H1 (cell line): ENCODE data around the gene PHEX. TPM values are rescaled to one million over a fixed set of nuclear protein-coding genes. Genes with fewer than 3 reads are reported as not detected.

Experiments used
- CHD2 ChIP-seq: IDR thresholded peaks from 2 replicates; pipeline ENCODE4 v1.6.1; 2012; ENCODE audit warnings: low read length, improper control_type of control experiment
- CHD7 ChIP-seq: fragments of 300-600 bp; sonication (generic); IDR thresholded peaks from 2 replicates; pipeline ENCODE4 v1.7.1; 2012; ENCODE audit warnings: low read length, moderate library complexity, mild to moderate bottlenecking, inconsistent platforms; ENCODE audit not compliant: insufficient replicate concordance
- EGR1 ChIP-seq: IDR thresholded peaks from 2 replicates; pipeline ENCODE4 v1.6.1; 2011; ENCODE audit warnings: low read depth, low read length, borderline replicate concordance
- YY1 ChIP-seq: IDR thresholded peaks from 2 replicates; pipeline ENCODE4 v1.6.1; 2011; ENCODE audit warnings: low read depth, mild to moderate bottlenecking, low read length
- polyA plus RNA-seq, 7 experiments: library from polyadenylated mRNA; depleted of rRNA in 3 of 7; stranded (reverse) in 5 of 7; unstranded in 2 of 7; fragments of >200 nt in 5 of 7; fragments of 200-250 nt in 2 of 7; gene quantifications; 1 replicate in 5 of 7; 2 replicates in 1 of 7; 4 replicates in 1 of 7; pipeline versions ENCODE4 v1.2.1 to v1.2.3, GENCODE V29; 2011 to 2013; ENCODE audit warnings: missing spikeins in 2 of 7, mixed read lengths in 2 of 7
- total RNA-seq: library from RNA; stranded (reverse); fragmentation: NEBNext Ultra II Directional; extraction: Animal tissue kit (Norgen Biotek cat#: 25700); gene quantifications from 2 replicates; pipeline ENCODE4 v1.2.1, GENCODE V29; 2021

The PHEX gene
- total and polyA plus RNA-seq, 2 of the 8 experiments (the other 6 are each of a cell fraction or from before 2014, with no cell fraction given): 0.03 to 0.11 TPM

- TF ChIP-seq CHD7 (no peak), CHD2 (no peak), YY1 (no peak), EGR1 (no peak)
Observed at GRCh38 chrX:22057667-22058066, 25.5 kb downstream of the PHEX start (continued).
